ENCODE measurements around the gene DLGAP1.
A peak's percentile ranks its signal among the peaks of the same experiment; 100 is the strongest.

The DLGAP1 gene

DNA sequence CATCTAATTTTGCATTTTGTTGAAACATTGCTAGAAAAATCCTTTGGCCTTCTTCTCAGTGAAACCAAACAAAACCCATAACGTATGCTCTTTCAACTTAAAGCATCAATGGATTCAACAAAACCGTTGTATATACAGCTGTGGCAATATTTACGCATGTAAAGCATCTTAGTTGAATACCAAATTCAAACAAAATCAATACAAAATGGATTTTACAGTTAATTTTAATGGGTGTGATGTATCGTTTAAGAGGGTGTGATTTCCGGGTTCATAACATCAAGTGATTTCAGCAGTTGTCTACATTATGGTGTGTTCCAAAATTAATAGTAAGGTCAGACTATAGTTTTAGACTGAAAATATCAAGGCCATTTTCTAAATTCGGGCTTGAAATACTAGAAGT is 806.9 kb downstream of the DLGAP1 start:
- Histone ChIP-seq H3K27me3 (ENCODE audit: low read depth, low read length) (no peaks in the 10 kb centered on the region), H3K4me3 (ENCODE audit: low read depth in 1 of 2, low read length in 2 of 2) (no peak overlapping the region), H3K36me3 (ENCODE audit: control insufficient read depth in 1 of 2, insufficient read depth in 2 of 2, low read length in 2 of 2) (no peaks in the 10 kb centered on the region), H3K27ac (ENCODE audit: low read length) (no peak overlapping the region), H3K4me1 (ENCODE audit: control insufficient read depth in 1 of 2, insufficient read depth in 2 of 2, low read length in 2 of 2) (no peaks in the 10 kb centered on the region), H3K9me3 (ENCODE audit: control insufficient read depth in 1 of 2, low read length in 2 of 2) (no peaks in the 10 kb centered on the region)

DNA sequence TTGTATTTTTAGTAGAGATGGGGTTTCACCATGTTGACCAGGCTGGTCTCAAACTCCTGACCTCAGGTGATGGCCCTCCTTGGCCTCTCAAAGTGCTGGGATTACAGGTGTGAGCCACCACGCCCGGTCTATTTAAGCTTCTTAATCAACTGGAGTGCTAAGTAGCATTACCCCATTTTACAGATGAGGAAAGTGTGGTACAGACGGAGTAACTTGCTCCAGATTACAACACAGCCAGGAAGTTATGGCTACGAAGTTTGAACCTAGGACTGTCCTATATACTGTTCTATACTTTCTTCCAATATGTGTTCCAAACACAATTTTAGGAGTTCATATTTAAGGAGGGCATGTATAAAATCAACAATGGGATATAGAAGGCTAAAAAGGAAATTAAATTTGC is 807.5 kb downstream of the DLGAP1 start:
- Histone ChIP-seq H3K27ac (ENCODE audit: low read length) (no peak overlapping the region), H3K9me3 (ENCODE audit: control insufficient read depth in 1 of 2, low read length in 2 of 2) (no peaks in the 10 kb centered on the region), H3K4me3 (ENCODE audit: low read depth in 1 of 2, low read length in 2 of 2) (no peak overlapping the region), H3K36me3 (ENCODE audit: control insufficient read depth in 1 of 2, insufficient read depth in 2 of 2, low read length in 2 of 2) (no peaks in the 10 kb centered on the region), H3K4me1 (ENCODE audit: control insufficient read depth in 1 of 2, insufficient read depth in 2 of 2, low read length in 2 of 2) (no peaks in the 10 kb centered on the region), H3K27me3 (ENCODE audit: low read depth, low read length) (no peaks in the 10 kb centered on the region)

DNA sequence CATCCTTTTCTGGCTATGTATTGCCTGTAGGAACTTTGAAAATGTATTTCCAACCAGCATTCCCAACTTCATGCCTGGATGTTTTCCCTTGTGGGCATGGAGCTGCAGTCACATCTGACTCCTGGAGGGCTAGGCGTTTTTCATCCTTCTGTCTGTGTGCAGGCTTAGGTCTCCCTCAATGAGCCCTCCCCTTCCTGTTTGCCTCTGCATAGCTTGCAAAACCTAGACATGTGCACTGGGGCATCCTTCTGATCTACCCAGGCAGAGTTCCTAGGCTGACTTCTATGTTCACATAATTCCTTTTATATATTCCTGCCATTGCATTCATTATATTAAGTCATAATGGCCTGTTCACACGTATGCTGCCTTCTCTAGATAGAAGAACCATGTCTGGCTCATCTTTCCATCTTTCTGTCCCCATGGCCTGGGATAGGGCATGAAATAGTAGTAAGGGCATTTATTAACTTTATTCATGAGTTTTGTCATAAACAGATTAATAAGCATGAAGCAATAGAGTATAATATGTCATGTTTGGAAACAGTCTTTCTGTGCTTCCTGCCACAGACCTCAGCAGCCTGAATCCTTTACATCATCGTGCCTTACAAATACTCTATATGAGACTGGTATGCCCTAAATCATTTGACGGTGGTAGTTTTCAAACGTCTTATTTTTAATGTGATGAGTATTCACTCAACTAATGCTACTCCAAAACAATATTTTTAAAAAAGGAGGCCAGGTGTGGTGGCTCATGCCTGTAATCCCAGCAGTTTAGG is 809.5 kb downstream of the DLGAP1 start:
- Histone ChIP-seq H3K4me1 (ENCODE audit: control insufficient read depth in 1 of 2, insufficient read depth in 2 of 2, low read length in 2 of 2) (no peaks in the 10 kb centered on the region), H3K4me3 (ENCODE audit: low read depth in 1 of 2, low read length in 2 of 2) (no peak overlapping the region), H3K27ac (ENCODE audit: low read length) (no peak overlapping the region), H3K36me3 (ENCODE audit: control insufficient read depth in 1 of 2, insufficient read depth in 2 of 2, low read length in 2 of 2) (no peaks in the 10 kb centered on the region), H3K27me3 (ENCODE audit: low read depth, low read length) (no peaks in the 10 kb centered on the region), H3K9me3 (ENCODE audit: control insufficient read depth in 1 of 2, low read length in 2 of 2) (no peaks in the 10 kb centered on the region)

DNA sequence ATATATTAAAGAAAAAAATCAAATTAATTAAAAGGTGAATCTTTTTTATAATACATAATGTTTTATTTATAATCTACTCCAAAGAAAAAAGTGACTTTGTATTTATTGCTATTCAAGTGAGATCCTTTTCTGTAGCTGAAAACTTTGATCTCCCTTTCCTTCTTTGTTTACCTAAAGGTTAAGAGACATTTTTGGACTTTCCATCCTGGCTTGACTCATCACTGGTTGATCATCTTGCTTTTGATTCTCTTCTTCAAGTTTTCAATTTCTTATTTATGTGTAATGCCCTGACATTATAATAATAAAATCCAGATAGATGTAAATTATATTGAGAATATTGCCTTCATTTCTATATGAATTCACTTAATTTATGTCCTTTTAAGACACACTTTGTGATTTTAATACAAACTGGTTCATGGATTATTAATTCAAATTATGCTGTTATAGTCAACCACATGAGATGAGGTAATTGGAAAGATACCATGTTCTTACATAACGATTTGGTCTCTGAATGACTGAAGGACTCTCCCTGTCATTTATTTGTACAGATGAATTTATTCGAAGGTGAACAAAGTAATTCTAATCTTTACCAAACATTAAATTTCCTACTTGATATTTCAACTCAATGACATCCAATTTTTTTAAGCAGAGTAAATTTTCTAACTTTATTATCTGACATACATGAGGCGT is 820.7 kb downstream of the DLGAP1 start:
- Histone ChIP-seq H3K27me3 (ENCODE audit: low read depth, low read length) (no peaks in the 10 kb centered on the region), H3K9me3 (ENCODE audit: control insufficient read depth in 1 of 2, low read length in 2 of 2) (no peaks in the 10 kb centered on the region), H3K36me3 (ENCODE audit: control insufficient read depth in 1 of 2, insufficient read depth in 2 of 2, low read length in 2 of 2) (no peaks in the 10 kb centered on the region), H3K4me1 (ENCODE audit: control insufficient read depth in 1 of 2, insufficient read depth in 2 of 2, low read length in 2 of 2) (no peaks in the 10 kb centered on the region), H3K27ac (ENCODE audit: low read length) (no peak overlapping the region), H3K4me3 (ENCODE audit: low read depth in 1 of 2, low read length in 2 of 2) (no peak overlapping the region)

DNA sequence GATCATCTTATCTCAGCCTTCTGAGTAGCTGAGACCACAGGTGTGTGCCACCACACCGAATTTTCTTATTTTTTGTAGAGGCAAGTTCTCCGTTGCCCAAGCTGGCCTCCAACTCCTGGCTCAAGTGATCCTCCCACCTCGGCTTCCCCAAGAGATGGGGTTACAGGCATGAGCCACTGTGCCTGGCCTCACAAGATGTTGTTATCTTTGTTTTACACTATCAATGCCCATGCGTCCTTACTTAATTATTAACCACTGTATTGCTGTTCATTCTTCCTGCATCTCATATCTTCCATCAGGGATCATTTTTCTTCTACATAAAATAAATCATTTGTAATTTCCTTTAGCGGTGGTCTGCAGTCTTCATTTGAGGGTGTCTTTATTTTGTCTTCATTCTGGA is 823.2 kb downstream of the DLGAP1 start:
- Histone ChIP-seq H3K4me3 (ENCODE audit: low read depth in 1 of 2, low read length in 2 of 2) (no peak overlapping the region), H3K27me3 (ENCODE audit: low read depth, low read length) (no peaks in the 10 kb centered on the region), H3K36me3 (ENCODE audit: control insufficient read depth in 1 of 2, insufficient read depth in 2 of 2, low read length in 2 of 2) (no peaks in the 10 kb centered on the region), H3K4me1 (ENCODE audit: control insufficient read depth in 1 of 2, insufficient read depth in 2 of 2, low read length in 2 of 2) (no peaks in the 10 kb centered on the region), H3K9me3 (ENCODE audit: control insufficient read depth in 1 of 2, low read length in 2 of 2) (no peaks in the 10 kb centered on the region), H3K27ac (ENCODE audit: low read length) (no peak overlapping the region)

DNA sequence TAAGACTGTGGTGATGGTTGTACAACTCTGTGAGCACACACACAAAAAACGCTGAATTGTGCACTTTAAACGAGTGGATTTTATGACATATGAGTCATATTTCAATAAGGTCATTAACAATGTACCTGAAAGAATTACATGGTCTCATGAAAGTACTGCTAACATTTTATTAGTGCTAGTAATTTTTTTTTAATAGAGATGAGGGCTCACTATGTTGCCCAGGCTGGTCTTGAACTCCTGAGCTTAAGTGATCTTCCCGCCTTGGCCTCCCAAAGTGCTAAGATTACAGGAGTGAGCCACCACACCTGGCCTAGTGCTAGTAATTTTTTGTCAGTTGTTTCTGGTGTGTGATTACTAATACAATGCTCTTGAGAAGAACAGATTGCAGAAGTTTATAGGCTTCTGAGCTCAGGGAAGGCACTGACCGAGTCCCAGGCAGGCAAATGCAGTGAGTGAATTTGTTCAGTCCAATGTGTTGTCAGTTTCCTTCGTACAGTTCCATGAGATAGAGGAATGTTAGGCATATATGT is 828.1 kb downstream of the DLGAP1 start:
- H3K36me3 ChIP-seq (ENCODE audit: control insufficient read depth in 1 of 2, insufficient read depth in 2 of 2, low read length in 2 of 2) = peaks cover 0 to 8% of the 10 kb centered on the region in 2 donors
- H3K27me3 ChIP-seq (ENCODE audit: low read depth, low read length) = no peaks in the 10 kb centered on the region
- no peaks in the 10 kb centered on the region for H3K9me3 ChIP-seq (ENCODE audit: control insufficient read depth in 1 of 2, low read length in 2 of 2)
- H3K4me3 ChIP-seq (ENCODE audit: low read depth in 1 of 2, low read length in 2 of 2) = no peak overlapping the region
- peak overlapping the region; percentile 39 for H3K27ac ChIP-seq (ENCODE audit: low read length)
- peaks cover 5 to 6% of the 10 kb centered on the region in 2 donors for H3K4me1 ChIP-seq (ENCODE audit: control insufficient read depth in 1 of 2, insufficient read depth in 2 of 2, low read length in 2 of 2)

DNA sequence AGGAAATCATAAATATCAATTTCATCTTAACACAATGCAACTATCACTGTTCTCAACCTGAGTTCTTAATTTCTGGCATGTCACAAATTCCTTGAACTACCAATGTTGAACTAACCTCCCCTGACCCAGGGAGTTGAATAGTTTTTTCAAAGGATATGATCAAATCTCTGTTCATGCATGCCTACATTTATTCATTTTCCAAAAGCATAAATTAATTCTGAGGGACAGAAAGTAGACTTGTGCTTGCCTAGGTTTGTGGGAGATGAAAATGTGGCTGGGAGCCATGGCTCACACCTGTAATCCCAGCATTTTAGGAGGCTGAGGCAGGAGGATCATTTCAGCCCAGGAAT is 829.4 kb downstream of the DLGAP1 start:
- Histone ChIP-seq H3K4me1 (ENCODE audit: control insufficient read depth in 1 of 2, insufficient read depth in 2 of 2, low read length in 2 of 2) (peaks cover 5 to 6% of the 10 kb centered on the region in 2 donors), H3K27ac (ENCODE audit: low read length) (no peak overlapping the region), H3K9me3 (ENCODE audit: control insufficient read depth in 1 of 2, low read length in 2 of 2) (no peaks in the 10 kb centered on the region), H3K27me3 (ENCODE audit: low read depth, low read length) (no peaks in the 10 kb centered on the region), H3K36me3 (ENCODE audit: control insufficient read depth in 1 of 2, insufficient read depth in 2 of 2, low read length in 2 of 2) (peaks cover 0 to 8% of the 10 kb centered on the region in 2 donors), H3K4me3 (ENCODE audit: low read depth in 1 of 2, low read length in 2 of 2) (no peak overlapping the region)

DNA sequence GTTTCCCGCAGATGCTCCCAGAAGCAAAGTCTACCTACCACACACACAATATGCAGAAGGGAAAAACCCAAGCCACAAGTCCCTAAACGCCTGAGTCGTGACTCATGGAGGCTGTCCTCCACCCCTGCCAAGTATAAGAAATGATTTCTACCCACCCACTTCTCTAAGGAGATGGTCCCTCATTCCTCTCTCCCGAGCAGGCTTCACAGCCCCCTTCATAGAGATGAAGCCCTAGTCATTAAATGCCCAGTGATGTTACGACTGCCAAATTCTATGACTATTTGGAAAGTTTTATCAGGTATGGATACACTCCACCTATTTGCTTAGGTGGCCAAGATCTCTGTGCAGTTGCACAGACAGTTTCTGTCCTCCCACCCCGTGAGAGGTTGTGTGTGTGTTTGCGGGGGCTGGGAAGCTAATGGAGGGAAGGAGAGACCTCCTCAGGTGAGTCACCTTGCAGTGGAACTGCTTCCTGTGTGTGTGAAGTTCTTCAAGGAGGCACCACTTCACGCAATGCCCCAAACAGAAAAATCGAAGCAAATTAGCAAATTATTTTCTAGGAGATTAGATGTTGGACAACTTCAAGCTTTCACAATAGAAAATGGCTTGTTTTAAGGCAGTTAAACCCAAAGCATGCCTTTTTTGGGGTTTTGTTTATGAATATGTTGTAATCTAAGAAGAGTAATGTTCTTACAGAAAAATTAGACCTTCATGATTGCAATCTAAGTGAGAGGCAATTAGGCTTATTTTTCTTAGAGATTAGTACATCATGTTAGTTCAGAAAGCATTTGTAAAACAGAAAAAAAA is 830.0 kb downstream of the DLGAP1 start:
- no peak overlapping the region for H3K4me3 ChIP-seq (ENCODE audit: low read depth in 1 of 2, low read length in 2 of 2)
- H3K9me3 ChIP-seq (ENCODE audit: control insufficient read depth in 1 of 2, low read length in 2 of 2) = no peaks in the 10 kb centered on the region
- H3K27me3 ChIP-seq (ENCODE audit: low read depth, low read length) = no peaks in the 10 kb centered on the region
- peaks cover 0 to 8% of the 10 kb centered on the region in 2 donors for H3K36me3 ChIP-seq (ENCODE audit: control insufficient read depth in 1 of 2, insufficient read depth in 2 of 2, low read length in 2 of 2)
- peak overlapping the region; percentile 74 for H3K27ac ChIP-seq (ENCODE audit: low read length)
- peaks cover 5 to 6% of the 10 kb centered on the region in 2 donors for H3K4me1 ChIP-seq (ENCODE audit: control insufficient read depth in 1 of 2, insufficient read depth in 2 of 2, low read length in 2 of 2)

DNA sequence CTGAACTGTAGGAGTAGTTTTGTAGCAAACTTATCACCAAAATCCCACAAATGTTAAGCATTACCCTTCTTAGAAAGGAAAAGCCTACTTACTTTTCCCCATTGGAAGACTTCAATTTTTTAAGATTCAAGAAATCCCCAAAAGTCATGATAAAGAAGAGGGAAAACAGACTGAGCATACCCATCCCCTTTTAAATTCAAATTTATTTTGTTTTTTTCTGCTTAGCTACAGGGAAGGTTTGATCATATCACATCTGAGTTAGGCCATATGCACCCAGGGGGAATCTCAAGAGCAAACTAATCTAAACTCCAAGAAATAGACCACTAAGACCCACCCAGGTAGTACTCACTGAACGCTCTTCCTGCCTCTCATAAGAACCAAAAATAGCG is 830.6 kb downstream of the DLGAP1 start:
- peaks cover 0 to 8% of the 10 kb centered on the region in 2 donors for H3K36me3 ChIP-seq (ENCODE audit: control insufficient read depth in 1 of 2, insufficient read depth in 2 of 2, low read length in 2 of 2)
- no peak overlapping the region for H3K4me3 ChIP-seq (ENCODE audit: low read depth in 1 of 2, low read length in 2 of 2)
- H3K9me3 ChIP-seq (ENCODE audit: control insufficient read depth in 1 of 2, low read length in 2 of 2) = no peaks in the 10 kb centered on the region
- no peaks in the 10 kb centered on the region for H3K27me3 ChIP-seq (ENCODE audit: low read depth, low read length)
- peaks cover 5 to 6% of the 10 kb centered on the region in 2 donors for H3K4me1 ChIP-seq (ENCODE audit: control insufficient read depth in 1 of 2, insufficient read depth in 2 of 2, low read length in 2 of 2)
- peak overlapping the region; percentile 74 for H3K27ac ChIP-seq (ENCODE audit: low read length)

DNA sequence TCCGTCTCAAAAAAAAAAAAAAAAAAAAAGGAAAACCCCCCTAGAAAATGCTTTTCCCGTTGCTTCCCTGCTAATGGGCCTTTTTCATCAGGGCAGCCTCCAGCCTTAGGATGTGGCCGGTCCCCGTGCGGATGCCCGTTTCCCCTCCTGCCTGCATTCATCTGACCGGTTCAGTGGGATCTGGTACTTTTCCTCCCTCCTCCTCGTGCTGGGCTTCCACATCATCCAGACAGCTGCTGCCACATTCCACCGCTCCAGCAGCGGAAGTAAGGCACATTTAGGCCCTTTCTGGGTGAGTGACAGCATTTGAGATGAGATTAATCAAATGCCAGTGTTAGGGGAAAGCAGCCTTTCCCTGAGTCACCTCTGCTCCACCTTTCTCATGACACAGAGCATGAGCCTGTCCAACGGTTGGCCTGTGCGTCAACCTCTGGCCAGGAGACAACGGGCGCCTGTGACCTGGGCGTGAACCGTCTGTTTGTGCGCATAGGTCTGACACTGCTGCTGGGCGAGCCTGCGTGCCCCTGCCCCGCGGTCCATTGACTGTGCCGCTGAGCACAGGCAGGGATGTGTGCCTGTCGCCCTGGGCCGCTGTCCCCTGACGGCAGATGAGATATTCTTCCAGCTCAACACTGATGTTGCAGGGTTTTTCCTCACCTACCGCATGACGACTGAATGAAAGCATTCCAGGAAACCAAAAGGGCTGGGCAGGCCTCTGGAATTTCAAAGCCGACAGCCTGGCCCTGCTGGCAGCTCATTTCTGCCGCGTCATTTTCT is 831.1 kb downstream of the DLGAP1 start:
- Histone ChIP-seq H3K27me3 (ENCODE audit: low read depth, low read length) (no peaks in the 10 kb centered on the region), H3K9me3 (ENCODE audit: control insufficient read depth in 1 of 2, low read length in 2 of 2) (no peaks in the 10 kb centered on the region), H3K4me3 (ENCODE audit: low read depth in 1 of 2, low read length in 2 of 2) (no peak overlapping the region), H3K36me3 (ENCODE audit: control insufficient read depth in 1 of 2, insufficient read depth in 2 of 2, low read length in 2 of 2) (peaks cover 0 to 8% of the 10 kb centered on the region in 2 donors), H3K27ac (ENCODE audit: low read length) (peak overlapping the region; percentile 74), H3K4me1 (ENCODE audit: control insufficient read depth in 1 of 2, insufficient read depth in 2 of 2, low read length in 2 of 2) (peaks cover 5 to 6% of the 10 kb centered on the region in 2 donors)

Measured in muscle layer of duodenum (tissue), 2 donors.